ENCODE data around the gene CIRBP. TPM values are rescaled to one million over a fixed set of nuclear protein-coding genes. Genes with fewer than 3 reads are reported as not detected.
"Not testable (repeated sequence)": the region's sequence is repeated elsewhere in the genome, so short reads cannot be mapped to it uniquely, and the experiment has no call there.

The CIRBP gene
- total RNA-seq, 2 donors from 2014 or later: 282 to 301 TPM

DNA sequence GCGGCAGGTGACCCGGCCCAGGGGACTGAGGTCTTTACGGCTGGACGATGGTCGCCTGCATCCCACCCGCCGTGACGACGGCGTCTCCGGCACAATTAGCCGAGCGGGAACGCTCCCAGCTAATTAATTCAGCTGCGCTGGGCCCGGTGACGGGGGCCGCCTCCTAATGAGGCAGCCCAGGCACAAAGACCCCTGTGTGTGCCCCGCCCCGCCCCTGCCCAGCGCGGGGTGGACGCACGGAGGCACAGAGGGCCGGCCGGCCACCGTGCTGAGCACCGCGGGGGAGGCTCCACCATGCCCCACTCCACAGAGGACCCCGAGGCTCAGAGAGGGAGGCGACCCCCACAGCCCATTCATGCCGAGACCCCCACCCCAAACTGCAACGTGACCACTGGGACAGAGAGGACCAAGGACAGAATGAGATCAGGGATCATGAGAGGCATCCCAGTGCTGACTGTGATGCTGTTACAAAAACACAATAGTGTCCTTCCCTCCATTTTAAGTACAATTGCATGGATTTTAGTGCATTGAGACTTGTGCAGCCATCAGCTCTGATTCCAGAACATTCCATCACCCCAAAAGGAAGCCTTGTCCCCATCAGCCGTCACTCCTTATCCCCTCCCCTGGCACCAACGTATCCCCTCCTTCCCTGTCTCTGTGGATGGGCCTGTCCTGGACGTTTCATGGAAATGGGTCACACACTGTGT is 33.6 kb downstream of the CIRBP start:
- H3K9me3 ChIP-seq (ENCODE audit: control insufficient read depth, low read length): no peaks in the 10 kb centered on the region
- H3K9me3 Mint-ChIP-seq: no peaks in the 10 kb centered on the region
- H3K9ac ChIP-seq (ENCODE audit: extremely low read depth, low read length, poor library complexity, severe bottlenecking): no peak overlapping the region
- no peaks in the 10 kb centered on the region for H3K27me3 ChIP-seq (ENCODE audit: control insufficient read depth, insufficient read depth, low read length, poor library complexity, severe bottlenecking)
- H3K36me3 ChIP-seq (ENCODE audit: control insufficient read depth, insufficient read depth, low read length): no peaks in the 10 kb centered on the region
- TF ChIP-seq, protein P1, sequence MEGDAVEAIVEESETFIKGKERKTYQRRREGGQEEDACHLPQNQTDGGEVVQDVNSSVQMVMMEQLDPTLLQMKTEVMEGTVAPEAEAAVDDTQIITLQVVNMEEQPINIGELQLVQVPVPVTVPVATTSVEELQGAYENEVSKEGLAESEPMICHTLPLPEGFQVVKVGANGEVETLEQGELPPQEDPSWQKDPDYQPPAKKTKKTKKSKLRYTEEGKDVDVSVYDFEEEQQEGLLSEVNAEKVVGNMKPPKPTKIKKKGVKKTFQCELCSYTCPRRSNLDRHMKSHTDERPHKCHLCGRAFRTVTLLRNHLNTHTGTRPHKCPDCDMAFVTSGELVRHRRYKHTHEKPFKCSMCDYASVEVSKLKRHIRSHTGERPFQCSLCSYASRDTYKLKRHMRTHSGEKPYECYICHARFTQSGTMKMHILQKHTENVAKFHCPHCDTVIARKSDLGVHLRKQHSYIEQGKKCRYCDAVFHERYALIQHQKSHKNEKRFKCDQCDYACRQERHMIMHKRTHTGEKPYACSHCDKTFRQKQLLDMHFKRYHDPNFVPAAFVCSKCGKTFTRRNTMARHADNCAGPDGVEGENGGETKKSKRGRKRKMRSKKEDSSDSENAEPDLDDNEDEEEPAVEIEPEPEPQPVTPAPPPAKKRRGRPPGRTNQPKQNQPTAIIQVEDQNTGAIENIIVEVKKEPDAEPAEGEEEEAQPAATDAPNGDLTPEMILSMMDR (conservative IDR thresholded peaks at IDR 0.05): no peak
- no peaks in the 10 kb centered on the region for H3K4me1 ChIP-seq (ENCODE audit: control insufficient read depth, insufficient read depth, low read length)
- H3K27ac ChIP-seq (ENCODE audit: low read depth, low read length): no peak overlapping the region
- H3K4me1 Mint-ChIP-seq: no peaks in the 10 kb centered on the region
- no peak for DNase-seq
- H3K36me3 Mint-ChIP-seq (ENCODE audit: low read depth): peaks cover 13% of the 10 kb centered on the region
- no peaks in the 10 kb centered on the region for H3K27me3 Mint-ChIP-seq (ENCODE audit: insufficient read depth)
- H3K4me3 Mint-ChIP-seq: no peak overlapping the region
- WGBS, 2 experiments (ENCODE audit: insufficient coverage in 1 of 2, insufficient read length in 1 of 2): 86 to 92% methylated on average over 20 to 36 of the region's 36 CpGs
- peak overlapping the region; percentile 36 for H3K27ac Mint-ChIP-seq
- H3K4me3 ChIP-seq (ENCODE audit: low read length): no peak overlapping the region

DNA sequence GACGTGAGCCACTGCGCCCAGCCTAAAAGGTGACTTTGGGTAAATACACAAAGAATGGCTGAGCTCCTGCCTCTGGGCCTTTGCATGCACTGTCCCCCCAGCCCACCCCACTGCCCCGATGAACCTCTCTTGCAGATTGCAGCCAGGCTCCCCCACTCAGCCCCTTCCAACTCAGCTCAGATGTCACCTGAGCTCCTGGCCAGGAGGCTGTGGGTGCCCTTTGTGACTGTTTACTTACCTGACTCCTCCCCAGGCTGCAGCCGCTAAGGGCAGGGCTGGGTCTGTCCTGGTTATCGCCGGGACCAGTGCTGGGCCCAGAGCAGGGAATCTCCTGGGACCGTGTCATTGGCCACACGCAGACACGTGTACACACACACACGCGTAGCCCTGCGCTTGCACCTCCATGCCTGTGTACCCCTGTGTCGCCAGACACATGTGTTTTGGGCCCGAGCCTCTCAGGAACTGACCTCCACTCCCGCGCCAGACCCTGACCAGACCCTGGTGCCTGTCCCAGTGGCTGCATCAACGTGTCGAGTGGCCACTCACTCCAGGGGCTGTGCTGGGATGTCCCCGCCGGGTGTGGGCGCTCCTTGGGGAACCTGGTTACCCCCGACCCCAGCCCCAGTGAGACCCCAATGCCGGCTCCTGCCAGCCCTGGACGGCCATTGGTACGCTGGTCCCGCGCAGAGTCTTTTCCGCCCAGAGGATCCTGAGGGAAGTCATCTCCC is 35.2 kb downstream of the CIRBP start:
- no peak overlapping the region for H3K9ac ChIP-seq (ENCODE audit: extremely low read depth, low read length, poor library complexity, severe bottlenecking)
- Mint-ChIP-seq H3K9me3 (no peaks in the 10 kb centered on the region), H3K27me3 (ENCODE audit: insufficient read depth) (no peaks in the 10 kb centered on the region), H3K27ac (no peak overlapping the region), H3K4me1 (no peaks in the 10 kb centered on the region), H3K36me3 (ENCODE audit: low read depth) (peaks cover 5% of the 10 kb centered on the region), H3K4me3 (no peak overlapping the region)
- no peak for DNase-seq
- H3K9me3 ChIP-seq (ENCODE audit: control insufficient read depth, low read length): no peaks in the 10 kb centered on the region
- TF ChIP-seq, protein P1 (conservative IDR thresholded peaks at IDR 0.05): no peak
- H3K4me3 ChIP-seq (ENCODE audit: low read length): no peak overlapping the region
- H3K4me1 ChIP-seq (ENCODE audit: control insufficient read depth, insufficient read depth, low read length): no peaks in the 10 kb centered on the region
- WGBS, 2 experiments (ENCODE audit: insufficient coverage in 1 of 2, insufficient read length in 1 of 2): 92 to 94% methylated on average over 24 to 28 of the region's 28 CpGs
- no peak overlapping the region for H3K27ac ChIP-seq (ENCODE audit: low read depth, low read length)
- no peaks in the 10 kb centered on the region for H3K36me3 ChIP-seq (ENCODE audit: control insufficient read depth, insufficient read depth, low read length)
- no peaks in the 10 kb centered on the region for H3K27me3 ChIP-seq (ENCODE audit: control insufficient read depth, insufficient read depth, low read length, poor library complexity, severe bottlenecking)

DNA sequence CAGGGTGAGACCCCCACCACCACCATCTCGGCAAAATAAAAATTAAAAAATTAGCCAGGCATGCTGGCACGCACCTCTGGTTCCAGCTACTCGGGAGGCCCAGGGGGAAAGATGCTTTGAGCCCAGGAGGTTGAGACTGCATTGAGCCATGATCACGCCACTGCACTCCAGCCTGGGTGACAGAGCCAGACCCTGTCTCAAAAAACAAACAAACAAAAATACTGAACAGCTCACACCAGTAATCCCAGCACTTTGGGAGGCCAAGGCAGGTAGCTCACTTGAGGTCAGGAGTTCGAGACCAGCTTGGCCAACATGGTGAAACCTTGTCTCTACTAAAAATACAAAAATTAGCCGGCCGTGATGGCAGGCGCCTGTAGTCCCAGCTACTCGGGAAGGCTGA is 36.2 kb downstream of the CIRBP start:
- not testable (repeated sequence) for H3K27me3 ChIP-seq (ENCODE audit: control insufficient read depth, insufficient read depth, low read length, poor library complexity, severe bottlenecking); H3K4me1 ChIP-seq (ENCODE audit: control insufficient read depth, insufficient read depth, low read length); H3K4me1 Mint-ChIP-seq; DNase-seq; H3K9me3 Mint-ChIP-seq; H3K4me3 ChIP-seq (ENCODE audit: low read length); H3K4me3 Mint-ChIP-seq; H3K9me3 ChIP-seq (ENCODE audit: control insufficient read depth, low read length); H3K27ac Mint-ChIP-seq; H3K36me3 Mint-ChIP-seq (ENCODE audit: low read depth); H3K9ac ChIP-seq (ENCODE audit: extremely low read depth, low read length, poor library complexity, severe bottlenecking); H3K27me3 Mint-ChIP-seq (ENCODE audit: insufficient read depth); H3K36me3 ChIP-seq (ENCODE audit: control insufficient read depth, insufficient read depth, low read length); H3K27ac ChIP-seq (ENCODE audit: low read depth, low read length)
- WGBS, 2 experiments (ENCODE audit: insufficient coverage in 1 of 2, insufficient read length in 1 of 2): 87 to 89% methylated on average over 6 to 9 of the region's 9 CpGs

Measured in endodermal cell (in vitro differentiated cells).